ENCODE measurements around the gene NELFA. TPM values are rescaled to one million over a fixed set of nuclear protein-coding genes. Genes with fewer than 3 reads are reported as not detected.

The NELFA gene
- total and polyA plus RNA-seq, 8 donors, result 5.8 to 82.9 (median 20.1) TPM

DNA sequence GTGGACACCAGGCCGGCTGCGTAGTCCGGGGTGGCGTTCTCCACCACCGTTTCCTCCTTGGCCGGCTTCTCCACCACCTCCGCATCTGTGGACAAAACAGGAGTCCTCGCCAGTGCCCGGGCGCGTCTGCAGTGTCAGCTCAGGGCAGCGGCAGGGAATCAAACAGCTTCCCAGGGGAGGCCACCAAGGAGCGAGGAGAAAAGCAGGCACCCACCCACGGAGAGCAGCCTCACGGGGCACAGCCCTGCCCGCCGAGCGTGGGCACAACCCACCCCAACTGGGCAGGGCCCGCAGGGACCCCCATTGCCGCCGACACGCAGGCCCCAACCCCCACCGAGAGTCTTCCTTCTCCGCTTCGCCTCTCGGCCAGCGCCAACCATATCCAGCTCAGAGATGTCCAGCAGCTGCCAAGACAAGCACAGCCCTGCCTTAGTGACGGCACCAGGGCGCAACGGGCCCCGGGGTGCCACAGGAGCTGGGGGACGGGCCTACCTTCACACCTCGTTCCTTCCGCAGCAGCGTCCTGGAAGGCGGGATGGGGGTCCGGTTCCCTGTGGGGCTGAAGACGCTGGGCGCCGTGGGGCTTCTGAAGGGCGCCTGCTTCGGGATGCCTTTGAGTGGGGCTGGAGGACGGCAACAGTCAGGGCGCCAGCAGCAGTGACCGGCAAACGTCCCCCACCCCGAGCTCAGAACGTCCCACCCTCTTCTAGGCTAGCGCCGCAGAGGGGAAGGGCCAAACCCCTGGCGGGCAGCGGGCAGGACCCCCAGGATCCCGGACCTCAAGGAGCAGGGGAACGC lies 22.8 kb downstream of the NELFA start:
- intact Hi-C loops (cut with DNase I; ENCODE audit: low total_unique reads), result no loop called here
- Histone ChIP-seq H3K4me1 (peaks cover 0 to 5% (median 0%) of the 10 kb centered on the region in 4 donors), H3K4me3 (no peak overlapping the region), H3K27ac (no peak overlapping the region), H3K9me3 (no peaks in the 10 kb centered on the region), H3K36me3 (peaks cover 75 to 100% (median 99%) of the 10 kb centered on the region in 4 donors), H3K27me3 (no peaks in the 10 kb centered on the region)
- 91 to 94% (median 92%) methylated on average over 39 to 54 of the region's 54 CpGs for WGBS, 5 donors
- no peak for TF ChIP-seq POLR2AphosphoS5 (IDR thresholded peaks at IDR 0.05)
- no peak for TF ChIP-seq POLR2A (IDR thresholded peaks at IDR 0.05)
- TF ChIP-seq, protein P1, sequence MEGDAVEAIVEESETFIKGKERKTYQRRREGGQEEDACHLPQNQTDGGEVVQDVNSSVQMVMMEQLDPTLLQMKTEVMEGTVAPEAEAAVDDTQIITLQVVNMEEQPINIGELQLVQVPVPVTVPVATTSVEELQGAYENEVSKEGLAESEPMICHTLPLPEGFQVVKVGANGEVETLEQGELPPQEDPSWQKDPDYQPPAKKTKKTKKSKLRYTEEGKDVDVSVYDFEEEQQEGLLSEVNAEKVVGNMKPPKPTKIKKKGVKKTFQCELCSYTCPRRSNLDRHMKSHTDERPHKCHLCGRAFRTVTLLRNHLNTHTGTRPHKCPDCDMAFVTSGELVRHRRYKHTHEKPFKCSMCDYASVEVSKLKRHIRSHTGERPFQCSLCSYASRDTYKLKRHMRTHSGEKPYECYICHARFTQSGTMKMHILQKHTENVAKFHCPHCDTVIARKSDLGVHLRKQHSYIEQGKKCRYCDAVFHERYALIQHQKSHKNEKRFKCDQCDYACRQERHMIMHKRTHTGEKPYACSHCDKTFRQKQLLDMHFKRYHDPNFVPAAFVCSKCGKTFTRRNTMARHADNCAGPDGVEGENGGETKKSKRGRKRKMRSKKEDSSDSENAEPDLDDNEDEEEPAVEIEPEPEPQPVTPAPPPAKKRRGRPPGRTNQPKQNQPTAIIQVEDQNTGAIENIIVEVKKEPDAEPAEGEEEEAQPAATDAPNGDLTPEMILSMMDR (IDR thresholded peaks at IDR 0.05), result no peak
- no peak for TF ChIP-seq EP300 (IDR thresholded peaks at IDR 0.05)
- no peak for DNase-seq

DNA sequence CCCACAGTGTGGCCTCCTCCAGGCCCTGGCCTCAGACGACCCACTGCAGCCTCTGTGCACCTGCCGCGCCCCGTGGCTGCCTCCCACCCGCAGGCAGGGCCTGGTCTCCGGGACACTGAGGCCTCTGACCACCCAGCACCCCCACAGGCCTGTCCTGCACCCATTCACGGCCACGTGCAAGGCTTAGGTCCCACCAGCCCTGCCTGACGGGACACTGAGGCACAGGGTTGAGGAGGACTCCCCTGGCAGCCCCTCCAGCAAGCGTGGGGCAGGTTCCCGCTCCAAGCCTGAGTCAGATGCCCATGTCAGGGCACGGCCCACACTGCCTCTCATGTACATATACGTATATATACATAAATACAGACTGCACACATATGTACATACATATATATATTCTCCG lies 23.5 kb downstream of the NELFA start:
- WGBS, 5 donors, result 86 to 90% (median 88%) methylated on average over 13 to 14 of the region's 14 CpGs
- TF ChIP-seq, protein P1 (IDR thresholded peaks at IDR 0.05), result no peak
- Histone ChIP-seq H3K4me1 (peaks cover 0 to 5% (median 0%) of the 10 kb centered on the region in 4 donors), H3K4me3 (no peak overlapping the region), H3K9me3 (no peaks in the 10 kb centered on the region), H3K27ac (no peak overlapping the region), H3K27me3 (no peaks in the 10 kb centered on the region), H3K36me3 (peaks cover 75 to 100% (median 100%) of the 10 kb centered on the region in 4 donors)
- intact Hi-C loops (cut with DNase I; ENCODE audit: low total_unique reads), result no loop called here
- DNase-seq, result no peak

DNA sequence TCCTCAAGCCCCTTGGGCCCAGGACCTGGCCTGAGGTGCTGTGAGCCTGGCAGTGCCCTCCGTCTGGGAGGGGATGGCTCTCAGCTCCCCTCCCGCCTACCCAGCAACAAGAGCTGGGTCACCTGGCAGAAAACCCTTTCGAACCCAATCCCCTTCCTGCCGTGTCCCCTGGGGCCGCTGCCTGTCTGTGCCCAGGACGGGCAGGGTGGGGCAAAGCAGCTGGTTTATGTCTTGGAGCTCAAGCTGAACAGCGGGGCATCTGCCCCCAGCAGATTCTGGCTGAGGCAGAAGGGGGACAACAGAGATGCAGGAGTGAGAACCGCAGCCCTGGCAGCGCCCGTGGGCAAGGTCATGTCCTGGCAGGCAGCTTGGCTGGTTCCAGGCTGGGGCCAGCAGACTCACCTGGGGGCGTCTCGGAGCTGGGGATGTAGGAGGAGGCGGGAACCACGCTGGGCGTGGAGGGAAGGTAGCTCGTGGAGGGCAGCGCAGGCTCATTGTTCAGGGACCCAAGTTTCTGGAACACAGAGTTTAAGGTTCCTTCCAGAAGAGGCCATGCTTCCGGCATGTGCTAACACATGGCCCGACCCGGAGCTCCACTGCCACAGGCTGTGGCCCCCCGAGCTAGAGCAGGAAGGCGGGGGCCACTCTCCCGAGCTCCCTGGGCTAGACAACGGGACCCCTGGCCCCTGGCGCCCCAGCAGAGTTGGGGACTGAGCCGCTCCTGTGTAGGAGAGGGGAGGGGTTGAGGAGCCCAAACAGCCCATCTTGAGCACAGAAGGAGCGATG lies 24.2 kb downstream of the NELFA start:
- intact Hi-C loops (cut with DNase I; ENCODE audit: low total_unique reads), result no loop called here
- Histone ChIP-seq H3K27me3 (no peaks in the 10 kb centered on the region), H3K36me3 (peaks cover 68 to 100% (median 100%) of the 10 kb centered on the region in 4 donors), H3K4me1 (peaks cover 0 to 5% (median 0%) of the 10 kb centered on the region in 4 donors), H3K27ac (no peak overlapping the region), H3K9me3 (no peaks in the 10 kb centered on the region), H3K4me3 (no peak overlapping the region)
- no peak for DNase-seq
- TF ChIP-seq EP300 (IDR thresholded peaks at IDR 0.05) (no peak), POLR2AphosphoS5 (IDR thresholded peaks at IDR 0.05) (no peak), POLR2A (IDR thresholded peaks at IDR 0.05) (no peak)
- TF ChIP-seq, protein P1 (IDR thresholded peaks at IDR 0.05), result no peak
- 71 to 78% (median 75%) methylated on average over 23 to 27 of the region's 27 CpGs for WGBS, 5 donors

DNA sequence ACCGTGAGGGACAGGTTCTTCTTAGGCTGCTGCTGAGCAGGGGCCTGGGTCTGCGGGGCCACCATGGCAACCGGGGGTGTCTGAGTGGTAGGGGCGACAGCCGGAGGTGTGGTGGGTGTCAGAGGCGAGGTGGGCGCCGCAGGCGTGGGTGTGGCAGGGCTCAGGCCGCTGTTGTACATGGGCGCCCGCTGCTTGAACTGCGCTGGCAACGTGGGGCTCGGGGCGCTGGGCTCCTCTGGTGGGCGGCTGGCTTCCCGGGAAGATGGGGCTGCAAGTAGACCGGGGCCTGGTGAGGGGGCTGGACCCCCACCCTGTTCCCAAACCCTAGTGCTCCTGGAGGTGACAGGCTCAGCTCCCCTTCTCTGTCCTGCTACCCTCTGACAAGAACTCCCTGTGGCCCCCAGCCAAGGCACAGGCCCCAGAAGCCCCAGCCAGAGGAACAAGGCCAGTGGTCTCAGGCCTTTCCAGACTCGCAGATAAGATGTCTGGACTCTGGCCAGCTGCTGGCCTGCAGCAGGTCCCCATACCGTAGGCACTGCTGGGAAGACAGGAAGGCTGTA lies 24.8 kb downstream of the NELFA start:
- H3K4me3 ChIP-seq, result no peak overlapping the region
- H3K27me3 ChIP-seq, result no peaks in the 10 kb centered on the region
- intact Hi-C loops (cut with DNase I; ENCODE audit: low total_unique reads), result no loop called here
- H3K4me1 ChIP-seq, result peaks cover 0 to 5% (median 0%) of the 10 kb centered on the region in 4 donors
- WGBS, 5 donors, result 81 to 90% (median 86%) methylated on average over 9 to 21 of the region's 21 CpGs
- H3K36me3 ChIP-seq, result peaks cover 64 to 100% (median 100%) of the 10 kb centered on the region in 4 donors
- no peak overlapping the region for H3K27ac ChIP-seq
- TF ChIP-seq, protein P1 (IDR thresholded peaks at IDR 0.05), result no peak
- TF ChIP-seq POLR2AphosphoS5 (IDR thresholded peaks at IDR 0.05), result no peak
- no peak for TF ChIP-seq EP300 (IDR thresholded peaks at IDR 0.05)
- TF ChIP-seq POLR2A (IDR thresholded peaks at IDR 0.05), result no peak
- H3K9me3 ChIP-seq, result no peaks in the 10 kb centered on the region
- no peak for DNase-seq
